ENCODE data around the gene PCDHGC5.

DNA sequence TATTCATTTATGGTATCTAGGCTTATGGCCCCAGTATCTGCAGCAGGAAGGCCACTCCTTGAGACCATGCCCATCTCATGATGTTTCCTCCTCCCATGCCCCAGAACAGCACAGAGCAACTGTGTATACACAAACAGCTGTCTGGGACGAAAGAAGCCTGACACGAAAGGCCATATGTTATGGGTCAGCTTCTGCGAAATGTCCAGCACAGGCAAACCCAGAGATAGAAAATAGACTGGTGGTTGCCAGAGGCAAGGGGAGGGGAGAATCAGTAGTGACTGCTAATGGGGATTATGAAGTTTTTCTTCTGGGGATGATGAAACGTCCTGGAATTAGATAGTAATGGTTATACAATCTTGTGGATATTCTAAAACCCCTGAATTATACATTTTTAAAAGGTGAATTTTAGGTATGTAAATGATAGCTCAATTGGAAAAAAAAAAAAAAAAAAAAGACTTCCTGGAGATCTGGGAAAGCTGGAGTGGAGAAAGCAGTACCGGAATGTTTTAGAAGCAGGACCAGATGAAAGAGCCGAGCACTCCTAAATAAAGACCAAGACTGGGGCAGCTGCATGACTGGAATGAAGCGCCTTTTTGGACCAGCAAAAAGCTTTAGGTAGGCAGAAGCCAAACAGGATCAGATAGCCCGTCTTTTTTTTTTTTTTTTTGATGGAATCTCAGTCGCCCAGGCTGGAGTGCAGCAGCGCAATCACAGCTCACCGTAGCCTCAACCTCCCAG lies 29.2 kb downstream of the PCDHGC5 start:
- TF ChIP-seq, protein P1, sequence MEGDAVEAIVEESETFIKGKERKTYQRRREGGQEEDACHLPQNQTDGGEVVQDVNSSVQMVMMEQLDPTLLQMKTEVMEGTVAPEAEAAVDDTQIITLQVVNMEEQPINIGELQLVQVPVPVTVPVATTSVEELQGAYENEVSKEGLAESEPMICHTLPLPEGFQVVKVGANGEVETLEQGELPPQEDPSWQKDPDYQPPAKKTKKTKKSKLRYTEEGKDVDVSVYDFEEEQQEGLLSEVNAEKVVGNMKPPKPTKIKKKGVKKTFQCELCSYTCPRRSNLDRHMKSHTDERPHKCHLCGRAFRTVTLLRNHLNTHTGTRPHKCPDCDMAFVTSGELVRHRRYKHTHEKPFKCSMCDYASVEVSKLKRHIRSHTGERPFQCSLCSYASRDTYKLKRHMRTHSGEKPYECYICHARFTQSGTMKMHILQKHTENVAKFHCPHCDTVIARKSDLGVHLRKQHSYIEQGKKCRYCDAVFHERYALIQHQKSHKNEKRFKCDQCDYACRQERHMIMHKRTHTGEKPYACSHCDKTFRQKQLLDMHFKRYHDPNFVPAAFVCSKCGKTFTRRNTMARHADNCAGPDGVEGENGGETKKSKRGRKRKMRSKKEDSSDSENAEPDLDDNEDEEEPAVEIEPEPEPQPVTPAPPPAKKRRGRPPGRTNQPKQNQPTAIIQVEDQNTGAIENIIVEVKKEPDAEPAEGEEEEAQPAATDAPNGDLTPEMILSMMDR (IDR thresholded peaks at IDR 0.05): no peak
- no peak for TF ChIP-seq POLR2A (IDR thresholded peaks at IDR 0.05)

All from body of pancreas (tissue), 4 donors.